HCT116 (cell line): ENCODE measurements around the gene SUOX. TPM values are rescaled to one million over a fixed set of nuclear protein-coding genes. Genes with fewer than 3 reads are reported as not detected.

ENCODE experiments used
- ATAC-seq: fragments of 200-7000 bp; cut with Tn5 transposase; 2 replicates; pipeline ENCODE4 v1.9.1; 2020; ENCODE audit warnings: mild to moderate bottlenecking, moderate library complexity
- BruUV-seq: library from RNA; stranded (reverse); fragments of 400-500 nt; replicated peaks from 2 replicates; lab custom pipeline; 2021; lab: Mats Ljungman, UMichigan
- CTCF ChIA-PET: fragments of 300-600 bp; sonication (Branson Sonifier 250); formaldehyde crosslinking; loops from one replicate; lab custom pipeline; 2021; ENCODE audit warnings: antibody characterized with exemption; lab: Charles Lee
- POLR2A ChIA-PET: fragments of 300-600, 350-600 bp; sonication (Branson Sonifier 250); formaldehyde crosslinking; loops from one replicate; lab custom pipeline; 2021; ENCODE audit warnings: antibody characterized with exemption; lab: Charles Lee
- RAD21 ChIA-PET, 2 experiments: fragments of 300-600 bp; sonication (Branson Sonifier 250); formaldehyde crosslinking; loops; one replicate each; lab custom pipeline; 2023; ENCODE audit warnings: low total read pairs in 2 of 2; ENCODE audit not compliant: uncharacterized antibody in 2 of 2, unreplicated experiment in 2 of 2, low non-redundant PET in 1 of 2; lab: Charles Lee
- DNase-seq: peaks from one replicate; pipeline ENCODE4 v3.0.0-alpha.2; 2010; ENCODE audit warnings: low read depth, low spot score
- H2AFZ ChIP-seq: fragments of 200-600 bp; shearing (Covaris generic), sonication (generic); 2 replicates; pipeline ENCODE4 v1.6.1; 2017; ENCODE audit warnings: low read depth, mixed run types, mixed read lengths, antibody characterized with exemption, low read length; ENCODE audit not compliant: poor library complexity, severe bottlenecking
- H3K27ac ChIP-seq: 2 replicates; pipeline ENCODE4 v1.5.1; 2012; ENCODE audit warnings: low read depth, low read length
- H3K27me3 ChIP-seq: fragments of 200-600 bp; sonication (generic); 2 replicates; pipeline ENCODE4 v1.6.1; 2016; ENCODE audit warnings: mixed run types, low read length, mixed read lengths; ENCODE audit not compliant: insufficient read depth
- H3K36me3 ChIP-seq, 2 experiments: fragments of 200-500 bp in 1 of 2; fragments of 200-600 bp in 1 of 2; sonication (Bioruptor generic) in 1 of 2; sonication (generic) in 1 of 2; 2 replicates each; pipeline versions ENCODE4 v1.5.1 to v1.6.1; 2014 to 2016; ENCODE audit warnings: low read length in 2 of 2, inconsistent platforms in 1 of 2, mixed read lengths in 1 of 2, mixed run types in 1 of 2; ENCODE audit not compliant: insufficient read depth in 2 of 2, control insufficient read depth in 1 of 2
- H3K4me1 ChIP-seq, 2 experiments: fragments of 200-600 bp in 1 of 2; sonication (generic) in 1 of 2; 2 replicates each; pipeline versions ENCODE4 v1.5.1 to v1.6.1; 2012 to 2017; ENCODE audit warnings: low read length in 2 of 2, inconsistent platforms in 1 of 2, mild to moderate bottlenecking in 1 of 2, mixed read lengths in 1 of 2, mixed run types in 1 of 2, moderate library complexity in 1 of 2; ENCODE audit not compliant: insufficient read depth in 2 of 2, control insufficient read depth in 1 of 2
- H3K4me2 ChIP-seq: fragments of 200-600 bp; sonication (generic); 2 replicates; pipeline ENCODE4 v1.6.1; 2017; ENCODE audit warnings: mixed run types, low read length, mixed read lengths
- H3K4me3 ChIP-seq, 2 experiments: fragments of 200-600 bp in 1 of 2; sonication (generic) in 1 of 2; replicated peaks in 1 of 2; 2 replicates each; pipeline ENCODE4 v1.5.1; 2011 to 2016; ENCODE audit warnings: low read length in 2 of 2, control low read depth in 1 of 2, low read depth in 1 of 2, mild to moderate bottlenecking in 1 of 2, mixed read lengths in 1 of 2, mixed run types in 1 of 2
- H3K79me2 ChIP-seq: fragments of 200-600 bp; sonication (generic); 2 replicates; pipeline ENCODE4 v1.6.1; 2017; ENCODE audit warnings: mild to moderate bottlenecking, mixed run types, low read length, moderate library complexity, mixed read lengths; ENCODE audit not compliant: insufficient read depth
- H3K9ac ChIP-seq: fragments of 200-600 bp; sonication (generic); 2 replicates; pipeline ENCODE4 v1.6.1; 2016; ENCODE audit warnings: low read length, mixed read lengths
- H3K9me2 ChIP-seq: fragments of 200-600 bp; sonication (generic), shearing (Covaris generic); 2 replicates; pipeline ENCODE4 v1.6.1; 2017; ENCODE audit warnings: mixed run types, mild to moderate bottlenecking, moderate library complexity; ENCODE audit not compliant: insufficient read depth
- H3K9me3 ChIP-seq, 2 experiments: fragments of 200-500 bp in 1 of 2; fragments of 200-600 bp in 1 of 2; sonication (Bioruptor generic) in 1 of 2; sonication (generic) in 1 of 2; 2 replicates each; pipeline ENCODE4 v1.6.1; 2014 to 2017; ENCODE audit warnings: low read length in 2 of 2, mixed read lengths in 2 of 2, inconsistent platforms in 1 of 2, low read depth in 1 of 2, mild to moderate bottlenecking in 1 of 2, mixed run types in 1 of 2, moderate library complexity in 1 of 2; ENCODE audit not compliant: control insufficient read depth in 1 of 2, insufficient read depth in 1 of 2
- H4K20me1 ChIP-seq: fragments of 200-600 bp; sonication (generic), shearing (Covaris generic); 2 replicates; pipeline ENCODE4 v1.6.1; 2017; ENCODE audit warnings: mixed run types, mild to moderate bottlenecking, moderate library complexity; ENCODE audit not compliant: insufficient read depth
- CBX3 ChIP-seq: IDR thresholded peaks from 2 replicates; pipeline ENCODE4 v1.6.1; 2012; ENCODE audit warnings: low read depth
- CEBPB ChIP-seq: IDR thresholded peaks from 2 replicates; pipeline ENCODE4 v1.6.1; 2012; ENCODE audit warnings: low read depth
- EGR1 ChIP-seq: IDR thresholded peaks from 2 replicates; pipeline ENCODE4 v1.6.1; 2012; ENCODE audit warnings: low read depth
- EZH2 ChIP-seq: fragments of 200-600 bp; sonication (generic); IDR thresholded peaks from 2 replicates; pipeline ENCODE4 v1.6.1; 2017; ENCODE audit warnings: antibody characterized with exemption, mixed run types
- EZH2phosphoT487 ChIP-seq: fragments of 200-600 bp; IDR thresholded peaks from 2 replicates; pipeline ENCODE4 v1.6.1; 2018; ENCODE audit warnings: antibody characterized with exemption, borderline replicate concordance
- MAX ChIP-seq: IDR thresholded peaks from 2 replicates; pipeline ENCODE4 v1.6.1; 2012
- RAD21 ChIP-seq: IDR thresholded peaks from 2 replicates; pipeline ENCODE4 v1.6.1; 2012; ENCODE audit warnings: low read depth, mild to moderate bottlenecking
- REST ChIP-seq: IDR thresholded peaks from 2 replicates; pipeline ENCODE4 v1.6.1; 2012; ENCODE audit warnings: low read depth
- SIN3A ChIP-seq: IDR thresholded peaks from 2 replicates; pipeline ENCODE4 v1.6.1; 2012; ENCODE audit warnings: low read depth
- SRF ChIP-seq: IDR thresholded peaks from 2 replicates; pipeline ENCODE4 v1.6.1; 2012; ENCODE audit warnings: low read depth
- TCF7L2 ChIP-seq: IDR thresholded peaks from 2 replicates; pipeline ENCODE4 v1.7.0; 2011; ENCODE audit warnings: borderline replicate concordance, inconsistent platforms; ENCODE audit not compliant: insufficient read depth, insufficient read length; ENCODE audit errors: extremely low read depth
- YY1 ChIP-seq: IDR thresholded peaks from 2 replicates; pipeline ENCODE4 v1.6.1; 2011; ENCODE audit warnings: low read length, low read depth, moderate library complexity, mild to moderate bottlenecking; ENCODE audit not compliant: insufficient replicate concordance; ENCODE audit errors: extremely low read depth
- ZBTB33 ChIP-seq: IDR thresholded peaks from 2 replicates; pipeline ENCODE4 v1.6.1; 2011; ENCODE audit warnings: mild to moderate bottlenecking, low read length, moderate library complexity; ENCODE audit not compliant: insufficient replicate concordance; ENCODE audit errors: extremely low read depth
- ZFX ChIP-seq: fragments of 450-650 bp; IDR thresholded peaks from 2 replicates; pipeline ENCODE4 v1.6.1; 2017
- intact Hi-C: fragments of 100-400 bp; cut with micrococcal nuclease; formaldehyde crosslinking; loops from 2 replicates; pipeline ENCODE4 v1.10.0; 2022
- total RNA-seq: library from RNA; stranded (reverse); gene quantifications from one replicate; pipeline ENCODE4 v1.2.1, GENCODE V29; 2021; ENCODE audit not compliant: unreplicated experiment
- TF ChIP-seq, protein P1 (sequence below), 3 experiments: fragments of 200-600 bp in 1 of 3; sonication (generic) in 1 of 3; IDR thresholded peaks in 2 of 3; conservative IDR thresholded peaks in 1 of 3; 2 replicates each; pipeline ENCODE4 v1.5.1; 2012 to 2017; ENCODE audit warnings: low read depth in 2 of 3, low read length in 2 of 3, antibody characterized with exemption in 1 of 3, borderline replicate concordance in 1 of 3, control low read depth in 1 of 3, mild to moderate bottlenecking in 1 of 3, mixed read lengths in 1 of 3, mixed run types in 1 of 3, moderate library complexity in 1 of 3; ENCODE audit not compliant: insufficient read depth in 1 of 3
- TF ChIP-seq, protein P2 (sequence below): IDR thresholded peaks from 2 replicates; pipeline ENCODE4 v1.6.1; 2012

The SUOX gene
- total RNA-seq, 1 experiment from 2014 or later: 18.0 TPM

GRCh38 chr12:56041552-56042429 is 44.7 kb downstream of the SUOX start, which contains the start of gene RPS26:
TSS of gene RPS26 (plus strand) at chr12:56041918. CDS start at chr12:56042167, 249 bp downstream.
- BruUV-seq: no TSS peak
- Histone ChIP-seq H3K4me1 (peaks cover 16 to 39% of the 10 kb centered on the region in 2 experiments), H4K20me1 (peaks cover 14% of the 10 kb centered on the region; the same call in 1 of the 2 replicates), H3K9me2 (no peaks in the 10 kb centered on the region), H3K9ac (peak within 1 kb of the TSS; percentile 79), H3K36me3 (peaks cover 14 to 31% of the 10 kb centered on the region in 2 experiments; a peak in 3 of 4 replicates), H3K27ac (peak within 1 kb of the TSS; percentile 90), H3K4me3 (peak within 1 kb of the TSS; percentile 90 to 99), H3K9me3 (no peaks in the 10 kb centered on the region), H3K4me2 (peak within 1 kb of the TSS; percentile 92), H3K79me2 (peaks cover 23% of the 10 kb centered on the region), H2AFZ (peak within 1 kb of the TSS; percentile 91), H3K27me3 (no peaks in the 10 kb centered on the region)
- RAD21 ChIA-PET: interaction anchor here in 1 of 2 experiments (1.6 kb wide), 1 partner anchor 46 kb away, joined by 3 read pairs; no protein-coding TSS in a partner anchor
- peak; percentile 88 for ATAC-seq
- peak; percentile 100 for DNase-seq
- intact Hi-C loops: loop anchor here (1.0 to 5.0 kb wide), 4 partner anchors 45 to 302 kb away; partner anchors contain the start of genes DGKA and SARNP
- CTCF ChIA-PET: interaction anchor here (1.8 kb wide), 1 partner anchor 45 kb away, joined by 13 read pairs; the partner anchor contains the start of gene SUOX
- POLR2A ChIA-PET: interaction anchor here (1.5 kb wide), 1 partner anchor 46 kb away, joined by 3 read pairs; no protein-coding TSS in a partner anchor
- no peak for TF ChIP-seq EZH2phosphoT487
- no peak for TF ChIP-seq TCF7L2
- TF ChIP-seq RAD21: peak; percentile 81
- peak; percentile 85 for TF ChIP-seq MAX
- no peak for TF ChIP-seq ZBTB33
- TF ChIP-seq SIN3A: peak; percentile 99
- TF ChIP-seq YY1: peak; percentile 68
- peak; percentile 75 for TF ChIP-seq CBX3
- TF ChIP-seq EGR1: peak; percentile 72
- TF ChIP-seq REST: no peak
- peak; percentile 85 for TF ChIP-seq SRF
- TF ChIP-seq, protein P1, sequence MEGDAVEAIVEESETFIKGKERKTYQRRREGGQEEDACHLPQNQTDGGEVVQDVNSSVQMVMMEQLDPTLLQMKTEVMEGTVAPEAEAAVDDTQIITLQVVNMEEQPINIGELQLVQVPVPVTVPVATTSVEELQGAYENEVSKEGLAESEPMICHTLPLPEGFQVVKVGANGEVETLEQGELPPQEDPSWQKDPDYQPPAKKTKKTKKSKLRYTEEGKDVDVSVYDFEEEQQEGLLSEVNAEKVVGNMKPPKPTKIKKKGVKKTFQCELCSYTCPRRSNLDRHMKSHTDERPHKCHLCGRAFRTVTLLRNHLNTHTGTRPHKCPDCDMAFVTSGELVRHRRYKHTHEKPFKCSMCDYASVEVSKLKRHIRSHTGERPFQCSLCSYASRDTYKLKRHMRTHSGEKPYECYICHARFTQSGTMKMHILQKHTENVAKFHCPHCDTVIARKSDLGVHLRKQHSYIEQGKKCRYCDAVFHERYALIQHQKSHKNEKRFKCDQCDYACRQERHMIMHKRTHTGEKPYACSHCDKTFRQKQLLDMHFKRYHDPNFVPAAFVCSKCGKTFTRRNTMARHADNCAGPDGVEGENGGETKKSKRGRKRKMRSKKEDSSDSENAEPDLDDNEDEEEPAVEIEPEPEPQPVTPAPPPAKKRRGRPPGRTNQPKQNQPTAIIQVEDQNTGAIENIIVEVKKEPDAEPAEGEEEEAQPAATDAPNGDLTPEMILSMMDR (IDR thresholded peaks at IDR 0.05 in 2 of 3, conservative IDR thresholded peaks at IDR 0.05 in 1 of 3; ENCODE audit: borderline replicate concordance in 1 of 3, insufficient read depth in 1 of 3, low read depth in 2 of 3, low read length in 2 of 3): peak; percentile 39 to 75 (median 42)
- TF ChIP-seq EZH2: no peak
- TF ChIP-seq, protein P2, sequence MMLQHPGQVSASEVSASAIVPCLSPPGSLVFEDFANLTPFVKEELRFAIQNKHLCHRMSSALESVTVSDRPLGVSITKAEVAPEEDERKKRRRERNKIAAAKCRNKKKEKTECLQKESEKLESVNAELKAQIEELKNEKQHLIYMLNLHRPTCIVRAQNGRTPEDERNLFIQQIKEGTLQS: no peak
- peak; percentile 34; the same call in 1 of the 2 replicates for TF ChIP-seq ZFX
- no peak; the same call in 1 of the 2 replicates for TF ChIP-seq CEBPB
